Mesenchymal stem cell (in vitro differentiated cells and primary cell): Measurements from ENCODE around the gene DPYSL5.
A peak's percentile ranks its signal among the peaks of the same experiment; 100 is the strongest.

ENCODE experiments used
- DNase-seq: peaks from one replicate; pipeline ENCODE4 v3.0.0-alpha.2; 2013
- H2AFZ ChIP-seq: one replicate; pipeline ENCODE4 v1.6.1; 2013; ENCODE audit warnings: low read depth, mild to moderate bottlenecking, control low read depth, inconsistent platforms, low read length, moderate library complexity
- H2AK5ac ChIP-seq: 2 replicates; pipeline ENCODE4 v1.6.1; 2013; ENCODE audit warnings: low read length, moderate library complexity, mild to moderate bottlenecking, inconsistent platforms; ENCODE audit not compliant: severe bottlenecking
- H2BK120ac ChIP-seq: one replicate; pipeline ENCODE4 v1.6.1; 2013; ENCODE audit warnings: low read depth, mild to moderate bottlenecking, inconsistent platforms, low read length, moderate library complexity
- H2BK12ac ChIP-seq, 2 experiments: one replicate each; pipeline ENCODE4 v1.6.1; 2013; ENCODE audit warnings: inconsistent platforms in 2 of 2, low read length in 2 of 2, mild to moderate bottlenecking in 2 of 2, moderate library complexity in 2 of 2, control low read depth in 1 of 2
- H2BK15ac ChIP-seq: one replicate; pipeline ENCODE4 v1.6.1; 2013; ENCODE audit warnings: mild to moderate bottlenecking, low read depth, inconsistent platforms; ENCODE audit not compliant: poor library complexity, severe bottlenecking
- H2BK5ac ChIP-seq: 2 replicates; pipeline ENCODE4 v1.6.1; 2013; ENCODE audit warnings: low read depth, mild to moderate bottlenecking, low read length, control low read depth, inconsistent platforms; ENCODE audit not compliant: poor library complexity, severe bottlenecking
- H3K14ac ChIP-seq, 2 experiments: one replicate each; pipeline ENCODE4 v1.6.1; 2013; ENCODE audit warnings: inconsistent platforms in 2 of 2, low read length in 2 of 2, control low read depth in 1 of 2, mild to moderate bottlenecking in 1 of 2, moderate library complexity in 1 of 2
- H3K18ac ChIP-seq, 2 experiments: one replicate each; pipeline ENCODE4 v1.6.1; 2013; ENCODE audit warnings: inconsistent platforms in 2 of 2, low read length in 2 of 2, control low read depth in 1 of 2, low read depth in 1 of 2, mild to moderate bottlenecking in 1 of 2
- H3K23ac ChIP-seq, 2 experiments: one replicate each; pipeline ENCODE4 v1.6.1; 2013; ENCODE audit warnings: inconsistent platforms in 2 of 2, low read length in 2 of 2, mild to moderate bottlenecking in 2 of 2, moderate library complexity in 2 of 2, control low read depth in 1 of 2
- H3K27ac ChIP-seq: 2 replicates; pipeline ENCODE4 v1.5.1; 2013; ENCODE audit warnings: mild to moderate bottlenecking, moderate library complexity, low read length, control low read depth, inconsistent platforms; ENCODE audit not compliant: poor library complexity, severe bottlenecking
- H3K27me3 ChIP-seq, 2 experiments: 2 replicates each; pipeline versions ENCODE4 v1.6.1 to v1.7.0; 2013; ENCODE audit warnings: low read length in 2 of 2, mild to moderate bottlenecking in 2 of 2, moderate library complexity in 2 of 2, control low read depth in 1 of 2, inconsistent platforms in 1 of 2; ENCODE audit not compliant: control insufficient read depth in 1 of 2, insufficient read depth in 1 of 2
- H3K36me3 ChIP-seq, 2 experiments: 2 replicates each; pipeline versions ENCODE4 v1.6.1 to v1.7.0; 2013; ENCODE audit warnings: low read length in 2 of 2, control low read depth in 1 of 2, inconsistent platforms in 1 of 2, low read depth in 1 of 2, mild to moderate bottlenecking in 1 of 2; ENCODE audit not compliant: insufficient read depth in 2 of 2, control insufficient read depth in 1 of 2
- H3K4ac ChIP-seq, 2 experiments: one replicate each; pipeline ENCODE4 v1.6.1; 2013; ENCODE audit warnings: inconsistent platforms in 2 of 2, low read length in 2 of 2, mild to moderate bottlenecking in 2 of 2, moderate library complexity in 2 of 2, control low read depth in 1 of 2, low read depth in 1 of 2
- H3K4me1 ChIP-seq: 2 replicates; pipeline ENCODE4 v1.6.1; 2013; ENCODE audit warnings: low read depth, low read length, control low read depth; ENCODE audit not compliant: control insufficient read depth, insufficient read depth
- H3K4me2 ChIP-seq: 2 replicates; pipeline ENCODE4 v1.6.1; 2013; ENCODE audit warnings: low read length, mild to moderate bottlenecking, inconsistent platforms; ENCODE audit not compliant: poor library complexity, severe bottlenecking
- H3K4me3 ChIP-seq, 2 experiments: 2 replicates each; pipeline versions ENCODE4 v1.5.1 to v1.7.0; 2013; ENCODE audit warnings: low read length in 2 of 2, mild to moderate bottlenecking in 2 of 2, control low read depth in 1 of 2, low read depth in 1 of 2; ENCODE audit not compliant: insufficient read depth in 1 of 2
- H3K79me1 ChIP-seq: replicated peaks from 2 replicates; pipeline ENCODE4 v1.6.1; 2013; ENCODE audit warnings: mild to moderate bottlenecking, control low read depth, low read length, inconsistent platforms; ENCODE audit not compliant: poor library complexity, severe bottlenecking
- H3K9ac ChIP-seq: 2 replicates; pipeline ENCODE4 v1.7.0; 2013; ENCODE audit warnings: mild to moderate bottlenecking, low read length, moderate library complexity
- H3K9me3 ChIP-seq: 2 replicates; pipeline ENCODE4 v1.7.0; 2013; ENCODE audit warnings: mild to moderate bottlenecking, low read length; ENCODE audit not compliant: control insufficient read depth
- H4K8ac ChIP-seq: one replicate; pipeline ENCODE4 v1.6.1; 2013; ENCODE audit warnings: inconsistent platforms, mild to moderate bottlenecking, low read length, moderate library complexity
- H4K91ac ChIP-seq: one replicate; pipeline ENCODE4 v1.6.1; 2013; ENCODE audit warnings: mild to moderate bottlenecking, low read length, inconsistent platforms
- WGBS: methylation state at CpG from one replicate; pipeline ENCODE4 v1.1.7; 2013; ENCODE audit warnings: mixed read lengths; 5-methylcytosine and 5-hydroxymethylcytosine counted together

DPYSL5 gene

GRCh38 chr2:26945991-26946750 is 98.2 kb downstream of the DPYSL5 start:
- Histone ChIP-seq H3K4ac (no peak overlapping the region), H3K18ac (no peak overlapping the region), H3K23ac (no peak overlapping the region), H3K27me3 (peaks cover 67 to 89% of the 10 kb centered on the region in 2 experiments), H3K4me1 (peaks cover 7% of the 10 kb centered on the region), H3K79me1 (no peaks in the 10 kb centered on the region), H2AK5ac (no peak overlapping the region), H2BK120ac (no peak overlapping the region), H3K27ac (no peak overlapping the region), H4K91ac (no peak overlapping the region), H3K14ac (no peak overlapping the region), H2BK12ac (no peak overlapping the region), H3K9ac (no peak overlapping the region), H3K36me3 (no peaks in the 10 kb centered on the region), H4K8ac (no peak overlapping the region), H2BK15ac (no peak overlapping the region), H2AFZ (no peak overlapping the region), H2BK5ac (no peak overlapping the region), H3K4me3 (no peak overlapping the region), H3K9me3 (no peaks in the 10 kb centered on the region), H3K4me2 (no peak overlapping the region)
- WGBS = 85% methylated on average over 11 of the region's 12 CpGs
- no peak for DNase-seq

- 72% methylated on average over 33 of the region's 34 CpGs for WGBS
- H4K91ac ChIP-seq = peak overlapping the region; percentile 23
These were observed 99.2 kb downstream of the DPYSL5 start for GRCh38 chr2:26946841-26947784.

DNA sequence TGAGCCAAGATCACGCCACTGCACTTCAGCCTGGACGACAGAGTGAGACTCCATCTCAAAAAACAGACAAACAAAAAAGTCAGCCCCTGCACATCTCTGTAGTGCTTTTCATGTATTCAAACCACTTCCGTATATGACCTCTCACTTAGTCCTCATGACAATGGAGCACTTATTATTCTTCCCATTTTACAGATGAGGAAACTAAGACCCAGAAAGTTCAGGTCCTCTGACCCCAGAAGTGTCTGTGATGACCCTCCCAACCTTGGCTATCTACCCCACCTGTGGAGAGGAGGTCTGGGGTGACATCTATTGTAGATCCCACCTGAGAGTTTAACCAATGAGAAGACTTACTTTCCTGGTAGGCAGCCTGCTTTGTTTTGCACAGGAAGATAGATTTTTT is 100.9 kb downstream of the DPYSL5 start:
- Histone ChIP-seq H4K91ac (no peak overlapping the region), H3K4me2 (no peak overlapping the region), H2BK120ac (no peak overlapping the region), H3K9ac (no peak overlapping the region), H2BK15ac (no peak overlapping the region), H2AFZ (no peak overlapping the region), H2BK5ac (no peak overlapping the region), H3K4me3 (no peak overlapping the region), H3K27me3 (peaks cover 62 to 86% of the 10 kb centered on the region in 2 experiments), H3K4ac (no peak overlapping the region), H2BK12ac (no peak overlapping the region), H4K8ac (no peak overlapping the region), H3K9me3 (no peaks in the 10 kb centered on the region), H3K79me1 (no peaks in the 10 kb centered on the region), H3K4me1 (peaks cover 3% of the 10 kb centered on the region), H3K36me3 (no peaks in the 10 kb centered on the region), H3K18ac (no peak overlapping the region), H3K14ac (no peak overlapping the region), H2AK5ac (no peak overlapping the region), H3K27ac (no peak overlapping the region), H3K23ac (no peak overlapping the region)
- no peak for DNase-seq
- 97% methylated on average over 3 of the region's 3 CpGs for WGBS

More at GRCh38 chr2:26946841-26947784, 99.2 kb downstream of the DPYSL5 start:
- Histone ChIP-seq H3K4ac (no peak overlapping the region), H3K36me3 (no peaks in the 10 kb centered on the region), H3K79me1 (no peaks in the 10 kb centered on the region), H2AFZ (no peak overlapping the region), H3K4me1 (peaks cover 7% of the 10 kb centered on the region), H3K18ac (peak overlapping the region in 1 of 2 experiments; percentile 28), H2BK15ac (no peak overlapping the region), H3K4me3 (no peak overlapping the region), H3K23ac (no peak overlapping the region), H3K27ac (no peak overlapping the region), H3K9ac (no peak overlapping the region), H2BK5ac (no peak overlapping the region), H3K14ac (no peak overlapping the region), H2BK12ac (no peak overlapping the region), H2BK120ac (no peak overlapping the region), H3K4me2 (no peak overlapping the region), H3K27me3 (peaks cover 70 to 89% of the 10 kb centered on the region in 2 experiments), H2AK5ac (no peak overlapping the region), H3K9me3 (no peaks in the 10 kb centered on the region), H4K8ac (peak overlapping the region; percentile 29)
- DNase-seq = peak; percentile 76

DNA sequence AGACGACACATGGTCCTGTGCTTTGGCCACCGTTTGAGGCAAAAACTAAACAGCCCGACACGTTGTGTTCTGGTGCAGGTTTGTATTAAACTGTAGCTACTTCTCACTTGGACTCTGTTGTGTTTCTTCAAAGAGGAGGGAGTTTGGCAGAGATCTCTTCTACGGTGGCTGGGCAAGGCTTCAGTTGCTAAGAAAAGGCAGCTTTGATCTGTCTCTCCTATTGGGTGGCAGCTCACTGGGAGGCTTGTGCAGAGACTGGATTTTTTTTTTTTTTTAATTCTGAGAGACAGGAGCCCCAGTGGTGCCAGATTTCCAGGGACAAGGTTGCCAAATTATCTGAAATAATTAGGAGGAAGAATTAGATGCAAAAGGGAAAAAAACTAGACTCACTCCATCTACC is 102.3 kb downstream of the DPYSL5 start:
- no peak overlapping the region for H2AFZ ChIP-seq
- 80% methylated on average over 5 of the region's 5 CpGs for WGBS

More for the DNA sequence above, 102.3 kb downstream of the DPYSL5 start:
- Histone ChIP-seq H3K79me1 (no peaks in the 10 kb centered on the region), H3K23ac (no peak overlapping the region), H3K4me3 (no peak overlapping the region), H3K36me3 (no peaks in the 10 kb centered on the region), H4K91ac (no peak overlapping the region), H3K4ac (no peak overlapping the region), H3K4me1 (peaks cover 3% of the 10 kb centered on the region), H3K14ac (no peak overlapping the region), H2AK5ac (no peak overlapping the region), H3K27ac (no peak overlapping the region), H3K18ac (no peak overlapping the region), H4K8ac (no peak overlapping the region), H2BK120ac (no peak overlapping the region), H2BK15ac (no peak overlapping the region), H3K9ac (no peak overlapping the region), H3K9me3 (no peaks in the 10 kb centered on the region), H3K4me2 (no peak overlapping the region), H3K27me3 (peaks cover 63 to 90% of the 10 kb centered on the region in 2 experiments), H2BK12ac (no peak overlapping the region), H2BK5ac (no peak overlapping the region)
- no peak for DNase-seq
